Measurements from ENCODE around the gene IMMP2L. TPM values are rescaled to one million over a fixed set of nuclear protein-coding genes. Genes with fewer than 3 reads are reported as not detected.

The IMMP2L gene
- total RNA-seq, 1 donor from 2014 or later: 19.0 TPM

- DNase-seq (ENCODE audit: low read depth): no peak
- Histone ChIP-seq H3K4me3 (ENCODE audit: low read depth, low read length) (no peak overlapping the region), H3K36me3 (ENCODE audit: control insufficient read depth, insufficient read depth, low read length) (no peaks in the 10 kb centered on the region), H3K27me3 (ENCODE audit: control insufficient read depth, insufficient read depth, low read length) (no peaks in the 10 kb centered on the region)
- TF ChIP-seq, protein P1, sequence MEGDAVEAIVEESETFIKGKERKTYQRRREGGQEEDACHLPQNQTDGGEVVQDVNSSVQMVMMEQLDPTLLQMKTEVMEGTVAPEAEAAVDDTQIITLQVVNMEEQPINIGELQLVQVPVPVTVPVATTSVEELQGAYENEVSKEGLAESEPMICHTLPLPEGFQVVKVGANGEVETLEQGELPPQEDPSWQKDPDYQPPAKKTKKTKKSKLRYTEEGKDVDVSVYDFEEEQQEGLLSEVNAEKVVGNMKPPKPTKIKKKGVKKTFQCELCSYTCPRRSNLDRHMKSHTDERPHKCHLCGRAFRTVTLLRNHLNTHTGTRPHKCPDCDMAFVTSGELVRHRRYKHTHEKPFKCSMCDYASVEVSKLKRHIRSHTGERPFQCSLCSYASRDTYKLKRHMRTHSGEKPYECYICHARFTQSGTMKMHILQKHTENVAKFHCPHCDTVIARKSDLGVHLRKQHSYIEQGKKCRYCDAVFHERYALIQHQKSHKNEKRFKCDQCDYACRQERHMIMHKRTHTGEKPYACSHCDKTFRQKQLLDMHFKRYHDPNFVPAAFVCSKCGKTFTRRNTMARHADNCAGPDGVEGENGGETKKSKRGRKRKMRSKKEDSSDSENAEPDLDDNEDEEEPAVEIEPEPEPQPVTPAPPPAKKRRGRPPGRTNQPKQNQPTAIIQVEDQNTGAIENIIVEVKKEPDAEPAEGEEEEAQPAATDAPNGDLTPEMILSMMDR (IDR thresholded peaks at IDR 0.05; ENCODE audit: insufficient read depth, low read length, severe bottlenecking): no peak
- no peak for FAIRE-seq
These were observed 337.7 kb downstream of the IMMP2L start for GRCh38 chr7:111224354-111225231.

DNA sequence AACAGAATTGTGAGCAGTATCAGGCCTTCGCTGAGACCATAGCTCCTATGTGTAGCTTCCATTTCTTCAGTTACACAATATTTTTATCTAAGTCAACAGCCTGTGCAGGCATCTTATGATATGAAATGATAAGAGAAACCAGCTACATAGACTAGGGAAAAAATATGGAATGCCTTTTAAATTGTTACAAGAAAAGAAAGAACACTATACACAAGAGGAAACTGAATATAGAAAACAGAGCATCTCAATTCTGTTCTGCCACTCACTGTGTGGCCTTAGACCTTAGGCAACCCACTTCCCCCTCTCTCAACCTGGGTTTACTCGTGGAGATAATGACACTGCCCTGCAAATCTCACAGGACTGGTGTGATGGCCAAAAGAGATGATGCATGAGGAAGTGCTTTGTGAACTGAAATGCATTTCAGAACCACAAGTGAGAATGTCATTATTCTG is 338.5 kb downstream of the IMMP2L start:
- TF ChIP-seq, protein P1 (IDR thresholded peaks at IDR 0.05; ENCODE audit: insufficient read depth, low read length, severe bottlenecking): no peak
- Histone ChIP-seq H3K27me3 (ENCODE audit: control insufficient read depth, insufficient read depth, low read length) (no peaks in the 10 kb centered on the region), H3K36me3 (ENCODE audit: control insufficient read depth, insufficient read depth, low read length) (no peaks in the 10 kb centered on the region), H3K4me3 (ENCODE audit: low read depth, low read length) (no peak overlapping the region)
- DNase-seq (ENCODE audit: low read depth): no peak
- FAIRE-seq: no peak

- TF ChIP-seq, protein P1 (IDR thresholded peaks at IDR 0.05; ENCODE audit: insufficient read depth, low read length, severe bottlenecking): no peak
- DNase-seq (ENCODE audit: low read depth) (no peak), FAIRE-seq (no peak)
- no peaks in the 10 kb centered on the region for H3K36me3 ChIP-seq (ENCODE audit: control insufficient read depth, insufficient read depth, low read length)
- no peak overlapping the region for H3K4me3 ChIP-seq (ENCODE audit: low read depth, low read length)
- H3K27me3 ChIP-seq (ENCODE audit: control insufficient read depth, insufficient read depth, low read length): no peaks in the 10 kb centered on the region
These were observed 346.7 kb downstream of the IMMP2L start for GRCh38 chr7:111215550-111215949.

- no peaks in the 10 kb centered on the region for H3K27me3 ChIP-seq (ENCODE audit: control insufficient read depth, insufficient read depth, low read length)
- DNase-seq (ENCODE audit: low read depth): no peak
- FAIRE-seq: no peak
- TF ChIP-seq, protein P1 (IDR thresholded peaks at IDR 0.05; ENCODE audit: insufficient read depth, low read length, severe bottlenecking): no peak
- no peak overlapping the region for H3K4me3 ChIP-seq (ENCODE audit: low read depth, low read length)
- H3K36me3 ChIP-seq (ENCODE audit: control insufficient read depth, insufficient read depth, low read length): no peaks in the 10 kb centered on the region
These were observed 349.3 kb downstream of the IMMP2L start for GRCh38 chr7:111212857-111213523.

- Histone ChIP-seq H3K4me3 (ENCODE audit: low read depth, low read length) (no peak overlapping the region), H3K36me3 (ENCODE audit: control insufficient read depth, insufficient read depth, low read length) (no peaks in the 10 kb centered on the region), H3K27me3 (ENCODE audit: control insufficient read depth, insufficient read depth, low read length) (no peaks in the 10 kb centered on the region)
- TF ChIP-seq, protein P1 (IDR thresholded peaks at IDR 0.05; ENCODE audit: insufficient read depth, low read length, severe bottlenecking): no peak
- no peak for DNase-seq (ENCODE audit: low read depth)
- FAIRE-seq: no peak
These were observed 351.3 kb downstream of the IMMP2L start for GRCh38 chr7:111210996-111211395.
